ENCODE measurements around the gene MAGEA9B.
A peak's percentile ranks its signal among the peaks of the same experiment; 100 is the strongest.
"Not testable (repeated sequence)": the region's sequence is repeated elsewhere in the genome, so short reads cannot be mapped to it uniquely, and the experiment has no call there.

Gene MAGEA9B, protein sequence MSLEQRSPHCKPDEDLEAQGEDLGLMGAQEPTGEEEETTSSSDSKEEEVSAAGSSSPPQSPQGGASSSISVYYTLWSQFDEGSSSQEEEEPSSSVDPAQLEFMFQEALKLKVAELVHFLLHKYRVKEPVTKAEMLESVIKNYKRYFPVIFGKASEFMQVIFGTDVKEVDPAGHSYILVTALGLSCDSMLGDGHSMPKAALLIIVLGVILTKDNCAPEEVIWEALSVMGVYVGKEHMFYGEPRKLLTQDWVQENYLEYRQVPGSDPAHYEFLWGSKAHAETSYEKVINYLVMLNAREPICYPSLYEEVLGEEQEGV

DNA sequence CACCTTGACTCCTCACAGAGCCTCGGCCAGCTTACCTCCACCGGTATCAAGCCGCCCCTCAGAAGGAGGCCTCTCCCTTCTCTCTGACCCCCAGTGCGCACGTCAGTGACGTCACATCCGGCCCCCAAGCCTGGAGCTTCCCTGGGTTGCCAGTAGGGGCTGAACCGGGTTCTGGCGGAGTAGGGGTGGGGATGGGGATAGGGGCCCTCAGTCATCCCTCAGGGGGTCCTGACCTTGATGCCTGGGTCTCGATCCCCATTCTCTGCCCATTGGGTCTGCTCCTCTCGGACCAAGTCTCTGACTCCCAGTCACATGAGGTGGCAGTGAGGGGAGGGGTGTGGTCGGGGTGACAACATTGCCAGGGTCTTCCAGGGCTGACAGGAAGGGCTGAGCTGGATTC, at the start of gene MAGEA9B:
MAGEA9B (minus strand) TSS at position 101 of the 400 bp plus-strand sequence. CDS start 4,280 bp downstream, outside the sequence.
- not testable (repeated sequence) for DNase-seq

DNA sequence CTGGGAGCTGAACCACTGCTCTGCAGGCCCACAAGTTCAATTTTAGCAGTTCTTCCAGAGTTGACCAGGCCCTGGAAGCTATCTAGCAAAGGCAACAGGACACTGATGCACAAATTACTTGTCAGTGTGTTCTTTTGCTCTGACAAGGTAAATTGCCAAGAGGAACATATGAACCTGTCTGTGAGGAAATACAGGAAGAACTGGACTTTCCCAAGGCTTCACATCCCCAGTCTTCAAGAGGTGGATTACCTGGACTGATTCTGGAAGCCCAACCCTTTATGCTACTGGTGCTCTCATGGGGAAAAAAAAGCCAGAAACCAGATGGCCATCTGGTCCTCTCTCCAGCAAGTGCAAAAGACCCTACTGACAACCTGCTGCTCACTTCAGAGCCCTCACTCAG, 46.3 kb upstream of the MAGEA9B start:
- DNase-seq, result no peak

DNA sequence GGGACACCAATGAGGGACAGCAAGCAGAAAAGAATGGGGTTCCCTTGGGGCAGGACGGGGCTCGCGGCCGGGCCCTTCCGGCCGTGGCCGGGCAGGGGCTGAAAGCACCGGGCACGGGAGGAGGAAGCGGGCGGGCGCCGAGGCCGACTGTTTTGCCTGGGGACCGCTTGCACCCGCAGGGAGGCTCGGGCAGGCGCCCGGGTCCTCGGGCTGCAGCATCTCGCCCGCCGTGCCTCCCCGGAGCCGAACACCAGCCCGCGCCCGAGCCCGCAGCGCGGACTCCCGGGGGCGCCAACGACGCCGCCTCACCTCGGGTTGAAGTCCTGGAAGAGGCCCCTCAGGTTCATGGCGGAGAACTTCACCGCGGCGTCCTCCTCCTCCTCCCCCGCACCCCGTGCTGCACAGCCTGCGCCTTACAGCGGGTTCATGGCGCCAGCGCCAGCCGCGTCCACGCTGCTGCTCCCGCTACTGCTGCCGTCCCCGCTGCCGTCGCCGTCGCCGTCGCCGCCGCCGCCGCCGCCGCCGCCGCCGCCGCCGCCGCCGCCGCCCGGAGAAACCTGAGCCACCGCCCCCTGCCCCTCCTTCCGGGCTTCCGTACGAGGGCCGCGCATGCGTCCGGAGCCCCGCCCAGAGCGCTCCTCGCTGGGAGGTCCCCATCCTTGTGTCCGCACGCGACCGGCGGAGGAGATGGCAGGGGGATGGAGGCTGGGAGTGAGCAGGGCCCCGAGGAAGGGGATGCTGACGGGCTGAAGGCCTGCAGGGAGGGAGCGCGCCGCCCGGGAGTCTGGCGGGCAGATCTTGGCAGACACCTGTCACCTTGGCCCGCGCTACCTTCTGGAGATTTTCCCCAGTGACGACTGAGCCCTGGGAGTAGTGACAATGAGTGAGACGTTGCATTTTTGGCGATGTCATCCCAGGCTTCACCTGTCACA, 44.2 kb upstream of the MAGEA9B start, which contains the start of gene TMEM185A:
TMEM185A (minus strand) TSS at position 559 of the 932 bp plus-strand sequence; CDS start at position 347, 212 bp downstream.
- DNase-seq, result peak in 1 of 2 experiments; percentile 3

DNA sequence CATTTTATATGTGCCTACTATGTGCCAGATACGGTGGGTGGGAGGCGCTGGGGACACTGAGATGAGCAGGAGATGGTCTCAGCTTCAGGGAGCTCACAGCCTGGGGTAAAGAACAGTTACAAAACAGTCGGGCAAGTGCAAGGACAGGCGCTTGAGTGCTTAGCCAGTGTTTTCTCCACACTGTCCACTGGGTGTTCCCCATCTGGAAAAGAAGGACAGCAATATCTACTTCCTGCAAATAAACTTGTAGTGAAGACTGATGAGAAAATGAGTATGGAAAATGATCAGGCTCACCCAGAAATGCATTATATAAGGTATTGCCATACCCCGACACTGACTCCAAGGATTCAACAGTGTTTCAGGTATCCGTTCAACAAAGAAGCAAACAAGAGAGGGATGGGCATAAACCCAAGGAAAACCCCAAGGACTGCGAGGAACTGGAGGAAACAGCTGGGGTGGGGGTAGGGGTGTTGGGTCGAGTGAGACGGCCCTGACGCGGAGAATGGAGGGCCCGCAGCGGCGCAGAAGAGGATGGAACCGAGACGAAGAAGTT, 43.5 kb upstream of the MAGEA9B start:
- peak in 1 of 2 experiments; percentile 0 for DNase-seq

DNA sequence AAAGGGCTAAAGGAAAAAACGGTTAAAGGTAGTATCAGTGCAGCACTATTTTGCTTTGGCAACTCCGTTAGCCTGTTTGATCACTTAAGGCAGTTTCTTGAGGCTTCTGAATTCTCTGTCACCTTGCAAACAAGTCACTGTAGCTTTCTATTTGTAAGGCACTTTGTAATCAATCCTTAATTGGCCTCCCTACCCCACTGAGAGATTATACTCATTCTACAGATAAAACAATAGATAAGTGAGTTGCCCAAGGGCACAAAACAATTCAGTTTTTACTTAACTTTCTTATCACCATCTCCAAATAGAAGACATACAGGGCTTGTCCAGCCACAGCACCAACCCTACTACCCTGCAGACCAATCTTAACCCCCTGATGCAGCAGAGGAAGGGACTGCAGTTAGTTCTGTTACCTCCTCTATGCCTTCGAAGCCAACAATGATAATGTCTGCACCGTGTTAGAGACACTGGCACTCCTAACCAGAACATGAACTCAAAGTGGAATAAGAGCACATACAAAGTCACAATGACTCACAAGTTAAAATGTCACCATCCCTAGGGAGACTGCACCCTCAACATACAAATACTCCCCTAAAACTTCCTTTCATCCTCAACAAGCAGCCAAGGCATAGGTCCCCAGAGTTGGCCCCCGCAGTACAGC, 42.6 kb upstream of the MAGEA9B start:
- no peak for DNase-seq

- no peak for DNase-seq
Measured at GRCh38 chrX:149628768-149629167, 41.5 kb upstream of the MAGEA9B start.

DNA sequence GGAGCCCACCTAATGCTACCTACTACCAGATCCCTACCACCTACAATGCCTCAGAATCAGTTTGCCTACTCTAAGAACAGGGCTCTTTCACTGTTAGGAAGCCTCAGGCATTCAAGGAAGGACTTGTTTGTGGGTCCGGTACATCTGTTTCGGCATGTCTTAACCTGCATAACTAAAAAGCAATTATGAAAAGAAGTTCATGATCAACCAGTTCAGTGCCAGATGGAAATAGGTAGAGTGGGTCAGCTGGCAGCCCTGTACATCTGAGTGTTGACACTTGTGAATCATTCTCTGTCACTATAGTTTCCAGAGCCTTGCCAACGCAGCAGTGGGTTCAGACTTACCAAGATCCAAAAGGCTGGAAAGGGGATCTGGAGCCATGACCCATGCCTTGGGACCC, 41.0 kb upstream of the MAGEA9B start:
- no peak for DNase-seq

- DNase-seq, result not testable (repeated sequence)
Measured at GRCh38 chrX:149626829-149627228, 39.6 kb upstream of the MAGEA9B start.

- not testable (repeated sequence) for DNase-seq
Measured at GRCh38 chrX:149619662-149620061, 32.4 kb upstream of the MAGEA9B start.

DNA sequence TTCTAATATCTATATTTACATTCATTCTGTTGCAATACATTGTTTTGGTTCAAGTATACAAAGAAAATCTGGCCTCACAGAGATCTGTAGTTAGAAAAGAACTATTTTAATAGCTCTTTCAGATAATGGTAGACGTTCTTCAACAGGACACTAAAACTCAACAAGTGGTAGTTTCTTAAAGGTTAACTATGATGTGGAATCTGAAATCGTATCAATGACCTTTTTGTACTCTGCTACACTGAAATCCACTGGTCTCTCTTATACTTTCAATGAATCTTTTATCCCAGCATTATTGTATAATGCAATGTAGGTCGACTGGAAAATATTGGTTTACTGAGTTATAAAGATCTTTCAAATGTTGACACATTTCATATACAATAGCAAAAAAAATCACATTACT, 31.6 kb upstream of the MAGEA9B start:
- no peak for DNase-seq

DNA sequence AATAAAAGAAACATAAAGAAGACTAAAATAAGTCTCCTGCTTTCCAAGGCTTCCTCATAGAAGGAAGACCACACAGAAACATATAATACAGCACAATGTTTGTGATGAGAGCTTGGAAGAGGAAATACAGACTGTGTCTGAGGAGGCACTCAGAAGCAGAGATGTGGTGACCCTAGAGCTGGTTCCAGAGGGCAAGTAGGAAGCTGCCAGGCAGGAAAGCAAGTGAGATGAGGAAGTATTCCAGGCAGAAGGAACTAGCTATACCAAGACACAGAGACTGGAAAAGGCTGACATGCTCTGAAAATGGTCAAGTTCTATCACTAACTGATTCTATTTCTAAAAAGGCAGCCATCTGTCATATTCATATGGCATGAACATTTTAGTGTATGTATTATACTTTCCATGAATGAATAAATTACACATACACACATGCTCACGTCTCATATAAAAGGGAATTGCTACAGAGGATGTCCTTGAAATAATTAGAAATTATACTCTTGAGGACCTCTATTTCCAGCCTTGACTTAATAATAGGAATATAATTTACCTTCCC, 24.4 kb upstream of the MAGEA9B start:
- no peak for DNase-seq

- no peak for DNase-seq
Measured at GRCh38 chrX:149610511-149610910, 23.3 kb upstream of the MAGEA9B start.

- DNase-seq, result no peak
Measured at GRCh38 chrX:149607699-149608098, 20.4 kb upstream of the MAGEA9B start.

DNA sequence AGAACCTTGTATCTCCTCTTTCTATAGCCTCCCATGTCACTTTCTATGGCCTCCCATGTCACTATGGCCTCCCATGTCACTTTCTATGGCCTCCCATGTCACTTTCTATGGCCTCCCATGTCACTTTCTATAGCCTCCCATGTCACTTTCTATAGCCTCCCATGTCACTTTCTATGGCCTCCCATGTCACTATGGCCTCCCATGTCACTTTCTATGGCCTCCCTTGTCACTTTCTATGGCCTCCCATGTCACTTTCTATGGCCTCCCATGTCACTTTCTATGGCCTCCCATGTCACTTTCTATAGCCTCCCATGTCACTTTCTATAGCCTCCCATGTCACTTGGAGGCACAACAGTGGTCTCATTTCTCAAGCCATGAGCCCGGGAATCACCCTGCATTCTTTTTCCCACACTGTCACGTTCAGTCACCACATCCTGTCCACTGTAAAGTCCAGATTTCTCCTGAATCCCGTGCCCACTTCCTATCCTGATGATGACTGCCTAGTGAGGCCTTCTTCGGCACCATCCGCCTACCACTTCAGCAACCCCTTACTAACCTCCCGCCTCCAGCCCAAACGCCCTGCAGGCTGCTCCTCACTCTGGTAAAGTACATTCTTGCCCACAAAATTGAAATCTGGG, 18.1 kb upstream of the MAGEA9B start:
- not testable (repeated sequence) for DNase-seq

- not testable (repeated sequence) for DNase-seq
Measured at GRCh38 chrX:149598603-149599002, 11.3 kb upstream of the MAGEA9B start.

DNA sequence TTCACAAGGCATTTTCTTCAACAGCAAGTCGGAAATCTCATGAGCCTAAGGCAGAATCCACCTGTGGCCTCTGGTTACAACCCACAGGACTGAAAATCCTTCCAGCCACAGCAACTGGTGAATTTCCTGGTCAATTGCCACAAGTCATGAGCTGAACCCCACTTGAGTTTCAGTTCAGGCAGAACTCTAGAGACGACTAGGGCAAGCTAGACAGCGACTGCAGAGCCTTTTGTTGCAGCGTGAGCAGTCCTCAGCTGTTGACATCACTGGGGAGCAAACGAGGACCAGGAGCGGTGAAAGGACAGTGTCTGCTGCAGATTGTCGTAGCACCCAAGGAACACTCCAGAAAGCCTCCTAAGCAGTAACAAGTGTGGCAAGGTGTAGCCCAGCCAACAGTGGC, 8.7 kb upstream of the MAGEA9B start:
- not testable (repeated sequence) for DNase-seq

DNA sequence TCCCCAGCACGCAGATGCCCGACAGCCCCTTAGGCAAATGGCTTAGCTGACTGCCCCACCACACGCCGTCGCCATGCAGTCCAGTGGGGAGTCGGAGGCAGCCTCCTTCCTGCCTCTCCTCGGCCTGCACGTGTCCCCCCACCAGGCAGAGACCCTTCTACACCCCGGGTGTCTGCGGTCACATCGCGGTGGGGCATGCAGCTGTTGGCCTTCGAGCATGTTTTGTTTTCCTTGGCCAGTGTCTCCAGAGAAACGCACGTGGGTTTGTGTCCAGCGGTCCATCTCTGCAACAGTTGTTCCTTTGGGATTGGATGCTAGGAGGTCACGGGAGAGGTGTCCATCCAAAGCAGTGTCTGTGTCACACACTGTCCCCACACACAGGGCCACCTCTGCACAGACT, 8.0 kb upstream of the MAGEA9B start, which contains the start of gene HSFX2:
HSFX2 (minus strand) TSS at position 101 of the 400 bp plus-strand sequence. CDS start 614 bp downstream, outside the sequence.
- not testable (repeated sequence) for DNase-seq

DNA sequence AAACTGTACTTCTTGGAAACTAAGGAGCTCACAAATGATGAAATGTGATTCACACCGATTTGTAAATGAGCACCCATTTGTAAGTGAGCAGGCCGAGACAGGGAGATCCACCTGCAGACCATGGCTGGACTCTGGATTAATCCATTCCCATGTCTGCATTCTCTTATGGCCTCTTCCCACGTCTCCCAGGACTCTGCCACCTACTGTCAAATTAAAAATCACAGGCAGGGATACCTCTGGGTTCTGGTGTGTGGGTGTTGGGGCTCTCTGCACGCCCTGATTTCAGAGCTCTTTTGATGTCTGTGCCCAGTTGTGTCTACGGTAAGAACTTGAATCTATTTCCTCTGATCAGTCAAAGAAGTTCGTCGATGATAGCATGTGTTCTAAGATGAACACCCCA, 3.7 kb upstream of the MAGEA9B start:
- DNase-seq, result not testable (repeated sequence)

DNA sequence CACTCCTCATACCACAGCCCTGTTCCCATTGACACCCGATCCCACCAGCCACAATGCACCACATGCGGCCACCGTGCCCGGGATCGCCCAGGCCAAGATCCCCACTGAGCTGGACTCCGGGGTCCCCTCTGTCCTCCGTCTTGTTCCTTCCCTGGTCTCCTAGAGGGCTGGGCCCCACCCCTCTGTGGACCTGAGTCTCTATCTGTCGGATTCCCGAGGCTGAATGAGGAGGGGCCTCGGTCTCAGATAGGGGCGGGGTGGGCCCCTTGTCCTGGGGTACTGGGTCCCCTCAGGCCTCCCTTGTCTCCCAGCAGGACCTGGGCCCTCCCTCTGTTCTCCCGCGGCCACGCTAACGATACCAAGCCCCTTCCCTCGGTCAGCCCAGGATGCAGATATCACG, 1.6 kb downstream of the MAGEA9B start:
- not testable (repeated sequence) for DNase-seq

DNA sequence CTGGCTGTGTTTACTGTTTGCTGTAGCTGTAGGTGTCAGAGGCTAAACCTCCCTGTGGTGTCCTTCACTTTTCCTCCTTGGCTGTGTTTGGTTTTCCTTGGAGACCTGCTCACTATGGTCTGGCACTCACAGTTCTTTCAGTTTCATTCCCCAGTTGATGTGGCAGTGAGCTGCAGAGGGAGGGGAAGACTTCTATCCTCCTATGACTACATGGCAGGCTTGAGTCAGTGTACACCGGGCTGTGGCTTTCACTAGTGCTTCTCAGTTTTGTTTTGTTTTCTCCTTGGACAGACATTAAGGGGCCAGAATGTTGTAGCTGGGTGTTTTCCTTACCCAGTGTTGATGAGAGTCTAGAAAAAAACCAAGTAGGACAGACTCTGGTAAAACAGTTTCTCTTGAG, 13.8 kb downstream of the MAGEA9B start:
- DNase-seq, result not testable (repeated sequence)

- no peak for DNase-seq
Measured at GRCh38 chrX:149572743-149573142, 14.5 kb downstream of the MAGEA9B start.

- no peak for DNase-seq
Measured at GRCh38 chrX:149571770-149572169, 15.5 kb downstream of the MAGEA9B start.

Data from AML-193 (cell line).